H1 (cell line): ENCODE results near the gene PGP. TPM values are rescaled to one million over a fixed set of nuclear protein-coding genes. Genes with fewer than 3 reads are reported as not detected.

ENCODE experiments used
- CTCF ChIA-PET: fragments of 300-600 bp; sonication (Branson Sonifier 250); formaldehyde crosslinking; loops from one replicate; lab custom pipeline; 2021; ENCODE audit not compliant: partially characterized antibody; lab: Charles Lee
- POLR2A ChIA-PET: fragments of 300-600 bp; sonication (Branson Sonifier 250); formaldehyde crosslinking; loops from one replicate; lab custom pipeline; 2021; ENCODE audit warnings: inconsistent platforms; ENCODE audit not compliant: partially characterized antibody; lab: Charles Lee
- DNase-seq, 2 experiments: peaks; one replicate each; pipeline versions ENCODE4 v3.0.0 to v3.0.0-alpha.2; 2010 to 2022; ENCODE audit warnings: low spot score in 2 of 2, low read depth in 1 of 2, mixed read lengths in 1 of 2
- FAIRE-seq: peaks from 2 replicates; lab custom pipeline; 2011; peaks lifted over from hg19 to GRCh38; lab: Jason Lieb, UNC
- H2AFZ ChIP-seq: 2 replicates; pipeline ENCODE4 v1.8.1; 2012; ENCODE audit warnings: low read length, inconsistent platforms
- H2AK5ac ChIP-seq: 2 replicates; pipeline ENCODE4 v1.6.1; 2013; ENCODE audit warnings: low read depth, low read length
- H2BK120ac ChIP-seq: replicated peaks from 2 replicates; pipeline ENCODE3; 2013; ENCODE audit warnings: low read depth, low read length, inconsistent platforms
- H2BK12ac ChIP-seq: 2 replicates; pipeline ENCODE4 v1.6.1; 2013; ENCODE audit warnings: low read depth, low read length
- H2BK15ac ChIP-seq: 2 replicates; pipeline ENCODE4 v1.6.1; 2013; ENCODE audit warnings: low read length
- H2BK20ac ChIP-seq: 2 replicates; pipeline ENCODE4 v1.6.1; 2013; ENCODE audit warnings: low read length
- H2BK5ac ChIP-seq: 2 replicates; pipeline ENCODE4 v1.6.1; 2013; ENCODE audit warnings: low read depth, low read length
- H3K14ac ChIP-seq: 2 replicates; pipeline ENCODE4 v1.6.1; 2013; ENCODE audit warnings: inconsistent platforms; ENCODE audit not compliant: insufficient read length
- H3K18ac ChIP-seq: 2 replicates; pipeline ENCODE4 v1.6.1; 2013; ENCODE audit warnings: low read length; ENCODE audit errors: extremely low read depth
- H3K23ac ChIP-seq: 2 replicates; pipeline ENCODE4 v1.6.1; 2013; ENCODE audit warnings: inconsistent platforms; ENCODE audit not compliant: insufficient read length
- H3K23me2 ChIP-seq: 2 replicates; pipeline ENCODE4 v1.6.1; 2013; ENCODE audit warnings: low read depth, low read length
- H3K27ac ChIP-seq: 2 replicates; pipeline ENCODE4 v1.6.1; 2011; ENCODE audit warnings: low read depth, low read length, inconsistent platforms
- H3K27me3 ChIP-seq, 4 experiments: replicated peaks in 1 of 4; 1 replicate in 1 of 4; 2 replicates in 3 of 4; pipeline versions ENCODE4 v1.6.1 to v1.8.1; 2011 to 2013; ENCODE audit warnings: low read length in 3 of 4, mild to moderate bottlenecking in 3 of 4, inconsistent platforms in 2 of 4, mixed read lengths in 2 of 4, moderate library complexity in 1 of 4; ENCODE audit not compliant: control insufficient read depth in 3 of 4, insufficient read depth in 3 of 4; ENCODE audit errors: extremely low read depth in 1 of 4
- H3K36me3 ChIP-seq, 4 experiments: 2 replicates each; pipeline versions ENCODE4 v1.6.1 to v1.8.1; 2011 to 2013; ENCODE audit warnings: mild to moderate bottlenecking in 4 of 4, low read length in 3 of 4, moderate library complexity in 2 of 4, control low read depth in 1 of 4, inconsistent platforms in 1 of 4; ENCODE audit not compliant: insufficient read depth in 4 of 4, control insufficient read depth in 2 of 4
- H3K4ac ChIP-seq: replicated peaks from 2 replicates; pipeline ENCODE3; 2013; ENCODE audit warnings: low read length, low read depth, mixed read lengths, inconsistent platforms; ENCODE audit not compliant: insufficient read length
- H3K4me1 ChIP-seq, 4 experiments: replicated peaks in 1 of 4; 1 replicate in 1 of 4; 2 replicates in 3 of 4; pipeline versions ENCODE4 v1.6.1 to v1.8.1; 2011 to 2013; ENCODE audit warnings: low read length in 3 of 4, inconsistent platforms in 2 of 4, mixed read lengths in 1 of 4; ENCODE audit not compliant: insufficient read depth in 4 of 4, control insufficient read depth in 3 of 4
- H3K4me2 ChIP-seq, 2 experiments: 2 replicates each; pipeline versions ENCODE4 v1.6.1 to v1.8.1; 2011 to 2013; ENCODE audit warnings: low read depth in 2 of 2, low read length in 2 of 2, control low read depth in 1 of 2, inconsistent platforms in 1 of 2, mild to moderate bottlenecking in 1 of 2; ENCODE audit not compliant: insufficient read depth in 1 of 2
- H3K4me3 ChIP-seq, 4 experiments: fragments of 200-600, 300-600 bp in 1 of 4; sonication (generic), shearing (Covaris generic), sonication (Bioruptor Twin) in 1 of 4; 2 replicates each; pipeline versions ENCODE4 v1.5.1 to v1.8.1; 2011 to 2016; ENCODE audit warnings: low read length in 4 of 4, low read depth in 3 of 4, control low read depth in 2 of 4, inconsistent platforms in 2 of 4, mild to moderate bottlenecking in 2 of 4, mixed read lengths in 1 of 4, moderate library complexity in 1 of 4; ENCODE audit not compliant: insufficient read depth in 2 of 4; ENCODE audit errors: extremely low read depth in 1 of 4
- H3K56ac ChIP-seq: replicated peaks from 2 replicates; pipeline ENCODE3; 2013; ENCODE audit warnings: low read depth, mild to moderate bottlenecking, mixed read lengths, low read length, inconsistent platforms; ENCODE audit not compliant: insufficient read length
- H3K79me1 ChIP-seq: 2 replicates; pipeline ENCODE4 v1.6.1; 2013; ENCODE audit warnings: low read depth, low read length, control low read depth
- H3K79me2 ChIP-seq, 2 experiments: 2 replicates each; pipeline versions ENCODE4 v1.6.1 to v1.8.1; 2012 to 2013; ENCODE audit warnings: low read length in 2 of 2, mild to moderate bottlenecking in 2 of 2, inconsistent platforms in 1 of 2; ENCODE audit not compliant: insufficient read depth in 2 of 2, control insufficient read depth in 1 of 2
- H3K9ac ChIP-seq, 4 experiments: replicated peaks in 1 of 4; 1 replicate in 1 of 4; 2 replicates in 3 of 4; pipeline versions ENCODE4 v1.6.1 to v1.8.1; 2011 to 2013; ENCODE audit warnings: low read depth in 3 of 4, low read length in 3 of 4, control low read depth in 2 of 4, mild to moderate bottlenecking in 2 of 4, moderate library complexity in 2 of 4, inconsistent platforms in 1 of 4; ENCODE audit errors: extremely low read depth in 1 of 4
- H3K9me3 ChIP-seq, 2 experiments: 2 replicates each; pipeline versions ENCODE4 v1.6.1 to v1.8.1; 2012 to 2013; ENCODE audit warnings: mild to moderate bottlenecking in 2 of 2, moderate library complexity in 2 of 2, control low read depth in 1 of 2, inconsistent platforms in 1 of 2, low read depth in 1 of 2, low read length in 1 of 2, mixed read lengths in 1 of 2; ENCODE audit not compliant: insufficient read depth in 2 of 2
- H4K20me1 ChIP-seq, 2 experiments: replicated peaks in 1 of 2; 2 replicates each; pipeline versions ENCODE3 to v1.8.1; 2011 to 2013; ENCODE audit warnings: inconsistent platforms in 2 of 2, low read length in 2 of 2, mild to moderate bottlenecking in 1 of 2; ENCODE audit not compliant: insufficient read depth in 2 of 2, control insufficient read depth in 1 of 2
- H4K5ac ChIP-seq: 2 replicates; pipeline ENCODE4 v1.6.1; 2013; ENCODE audit warnings: low read length, low read depth, mixed read lengths, inconsistent platforms; ENCODE audit not compliant: insufficient read length
- H4K8ac ChIP-seq: 2 replicates; pipeline ENCODE4 v1.8.0; 2013; ENCODE audit warnings: mild to moderate bottlenecking, moderate library complexity, low read length, inconsistent platforms; ENCODE audit not compliant: insufficient read depth; ENCODE audit errors: extremely low read depth
- H4K91ac ChIP-seq: replicated peaks from 2 replicates; pipeline ENCODE3; 2013; ENCODE audit warnings: low read length, mixed read lengths, inconsistent platforms; ENCODE audit not compliant: insufficient read length
- BACH1 ChIP-seq: IDR thresholded peaks from 2 replicates; pipeline ENCODE4 v1.6.1; 2012; ENCODE audit warnings: low read length, improper control_type of control experiment
- BRCA1 ChIP-seq: IDR thresholded peaks from 2 replicates; pipeline ENCODE4 v1.6.1; 2012; ENCODE audit warnings: low read depth, low read length, improper control_type of control experiment
- CTCF ChIP-seq, 3 experiments: IDR thresholded peaks; 1 replicate in 2 of 3; 2 replicates in 1 of 3; pipeline versions ENCODE4 v1.5.1 to v1.6.1; 2011; ENCODE audit warnings: low read length in 3 of 3, mild to moderate bottlenecking in 3 of 3, inconsistent platforms in 2 of 3, low read depth in 1 of 3, moderate library complexity in 1 of 3; ENCODE audit not compliant: insufficient read depth in 1 of 3; ENCODE audit errors: control extremely low read depth in 1 of 3
- RNF2 ChIP-seq: fragments of 200-900, 300-1000 bp; sonication (generic); IDR thresholded peaks from 2 replicates; pipeline ENCODE4 v1.7.1; 2016; ENCODE audit warnings: borderline replicate concordance, low read depth, mild to moderate bottlenecking, antibody characterized with exemption, low read length; ENCODE audit not compliant: poor library complexity, severe bottlenecking; ENCODE audit errors: missing control alignments
- SIRT6 ChIP-seq: IDR thresholded peaks from one replicate; pipeline ENCODE4 v1.7.1; 2012; ENCODE audit warnings: low read length, inconsistent platforms
- SP1 ChIP-seq: IDR thresholded peaks from 2 replicates; pipeline ENCODE4 v1.6.1; 2011; ENCODE audit warnings: low read depth, low read length
- TAF7 ChIP-seq: optimal IDR thresholded peaks from 2 replicates; pipeline ENCODE3; 2011; ENCODE audit warnings: low read depth, mild to moderate bottlenecking, inconsistent platforms, low read length, moderate library complexity, borderline replicate concordance
- USF2 ChIP-seq: IDR thresholded peaks from 2 replicates; pipeline ENCODE4 v1.6.1; 2011; ENCODE audit warnings: low read length, improper control_type of control experiment
- WGBS, 2 experiments: shearing (Covaris generic) in 1 of 2; methylation state at CpG; one replicate each; pipeline versions ENCODE4 v1.1.6 to v1.1.7; 2013 to 2015; ENCODE audit warnings: low lambda C conversion rate in 2 of 2, mixed read lengths in 2 of 2, inconsistent platforms in 1 of 2, low coverage in 1 of 2, missing lambda C conversion rate in 1 of 2; ENCODE audit not compliant: insufficient replicate concordance in 2 of 2, insufficient coverage in 1 of 2, insufficient read length in 1 of 2; ENCODE audit errors: extremely low coverage in 1 of 2, missing lambda C conversion rate in 1 of 2; 5-methylcytosine and 5-hydroxymethylcytosine counted together
- polyA plus RNA-seq, 7 experiments: library from polyadenylated mRNA; depleted of rRNA in 3 of 7; stranded (reverse) in 5 of 7; unstranded in 2 of 7; fragments of >200 nt in 5 of 7; fragments of 200-250 nt in 2 of 7; gene quantifications; 1 replicate in 5 of 7; 2 replicates in 1 of 7; 4 replicates in 1 of 7; pipeline versions ENCODE4 v1.2.1 to v1.2.3, GENCODE V29; 2011 to 2013; ENCODE audit warnings: missing spikeins in 2 of 7, mixed read lengths in 2 of 7
- total RNA-seq: library from RNA; stranded (reverse); fragmentation: NEBNext Ultra II Directional; extraction: Animal tissue kit (Norgen Biotek cat#: 25700); gene quantifications from 2 replicates; pipeline ENCODE4 v1.2.1, GENCODE V29; 2021

The PGP gene
- total and polyA plus RNA-seq, 2 of the 8 experiments (the other 6 are each of a cell fraction or from before 2014, with no cell fraction given) = 30.9 to 55.9 TPM

- no peak overlapping the region for H3K9ac ChIP-seq
- H3K4me1 ChIP-seq = peaks cover 0 to 19% (median 10%) of the 10 kb centered on the region in 4 experiments; a peak in 5 of 7 replicates
- no peak overlapping the region for H3K4ac ChIP-seq
- H3K18ac ChIP-seq = no peak overlapping the region
- H2BK5ac ChIP-seq = no peak overlapping the region
- peaks cover 0 to 14% of the 10 kb centered on the region in 2 experiments for H4K20me1 ChIP-seq
- H2AK5ac ChIP-seq = no peak overlapping the region
- H4K8ac ChIP-seq = no peak overlapping the region
- no peak overlapping the region for H2BK20ac ChIP-seq
- H3K9me3 ChIP-seq = no peaks in the 10 kb centered on the region
- no peak overlapping the region for H2BK12ac ChIP-seq
- H3K23me2 ChIP-seq = peaks cover 16% of the 10 kb centered on the region; the same call in 1 of the 2 replicates
- ChIA-PET POLR2A (interaction anchor here (0.8 to 8.6 kb wide), 17 partner anchors 9 to 296 kb away, joined by 3 to 181 read pairs (median 6); partner anchors contain the start of genes CEMP1, E4F1, ECI1 and MLST8), CTCF (interaction anchor here (1.0 to 2.7 kb wide), 4 partner anchors 9 to 41 kb away, joined by 4 to 9 read pairs (median 6); partner anchors contain the start of gene ECI1)
- no peak overlapping the region for H2BK120ac ChIP-seq
- no peak for FAIRE-seq
- no peak overlapping the region for H4K91ac ChIP-seq
- H3K56ac ChIP-seq = no peak overlapping the region
- no peaks in the 10 kb centered on the region for H3K79me2 ChIP-seq
- DNase-seq = no peak
- no peak overlapping the region for H2AFZ ChIP-seq
- H3K14ac ChIP-seq = no peak overlapping the region
- H4K5ac ChIP-seq = no peak overlapping the region
- H3K79me1 ChIP-seq = no peaks in the 10 kb centered on the region
- no peak overlapping the region for H3K23ac ChIP-seq
- H3K36me3 ChIP-seq = peaks cover 3 to 40% (median 5%) of the 10 kb centered on the region in 4 experiments; a peak in 4 of 8 replicates
- H3K27ac ChIP-seq = no peak overlapping the region
- H3K4me3 ChIP-seq = peak overlapping the region in 1 of 4 experiments; percentile 63; a peak in 3 of 8 replicates
- 80% methylated on average over 19 of the region's 19 CpGs; no CpG with 5 or more reads in 1 of the 2 experiments for WGBS, 2 experiments
- H3K27me3 ChIP-seq = peaks cover 4 to 20% (median 16%) of the 10 kb centered on the region in 4 experiments; a peak in 6 of 7 replicates
- H3K4me2 ChIP-seq = peak overlapping the region; percentile 78 to 82
- H2BK15ac ChIP-seq = no peak overlapping the region
- TF ChIP-seq BRCA1 (no peak), TAF7 (no peak), USF2 (no peak), CTCF (IDR thresholded peaks at IDR 0.05; ENCODE audit: control extremely low read depth in 1 of 3, insufficient read depth in 1 of 3, low read depth in 1 of 3, low read length in 3 of 3) (no peak), RNF2 (no peak), BACH1 (no peak), SP1 (no peak), SIRT6 (no peak)
Observed at GRCh38 chr16:2235695-2236336, 21.2 kb upstream of the PGP start.
